Testis (tissue), 2 donors: Measurements from ENCODE around the gene CHRDL1.

Experiments used
- POLR2A ChIP-seq: fragments of 450-650 bp; IDR thresholded peaks from one replicate; pipeline ENCODE4 v1.6.1; 2017; ENCODE audit warnings: antibody characterized with exemption, mild to moderate bottlenecking, moderate library complexity
- TF ChIP-seq, protein P1 (sequence below), 3 experiments: fragments of 450-650 bp in 2 of 3; fragments of 200-600 bp in 1 of 3; sonication (generic) in 1 of 3; IDR thresholded peaks; one replicate each; pipeline ENCODE4 v1.5.1; 2016 to 2019; ENCODE audit warnings: antibody characterized with exemption in 3 of 3, mild to moderate bottlenecking in 2 of 3, moderate library complexity in 1 of 3

DNA sequence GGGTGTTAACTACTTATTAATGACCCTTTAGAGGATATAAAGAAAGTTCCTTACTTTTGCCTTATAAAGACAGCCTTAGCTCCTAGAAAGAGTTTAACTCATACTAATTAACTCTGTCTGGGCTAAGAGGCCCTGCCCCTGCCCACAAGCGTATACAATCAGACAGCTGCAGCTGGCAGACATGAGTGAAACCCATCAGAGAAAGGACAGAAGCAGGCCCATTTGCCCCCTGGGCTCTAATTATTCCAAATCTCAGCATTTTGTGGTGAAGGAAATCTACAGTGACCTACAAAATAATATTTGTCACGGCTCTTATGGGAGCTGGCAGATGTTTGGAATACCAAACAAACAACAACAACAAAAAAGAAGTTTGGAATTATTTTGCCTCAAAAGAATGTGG lies 71.8 kb downstream of the CHRDL1 start:
- TF ChIP-seq, protein P1, sequence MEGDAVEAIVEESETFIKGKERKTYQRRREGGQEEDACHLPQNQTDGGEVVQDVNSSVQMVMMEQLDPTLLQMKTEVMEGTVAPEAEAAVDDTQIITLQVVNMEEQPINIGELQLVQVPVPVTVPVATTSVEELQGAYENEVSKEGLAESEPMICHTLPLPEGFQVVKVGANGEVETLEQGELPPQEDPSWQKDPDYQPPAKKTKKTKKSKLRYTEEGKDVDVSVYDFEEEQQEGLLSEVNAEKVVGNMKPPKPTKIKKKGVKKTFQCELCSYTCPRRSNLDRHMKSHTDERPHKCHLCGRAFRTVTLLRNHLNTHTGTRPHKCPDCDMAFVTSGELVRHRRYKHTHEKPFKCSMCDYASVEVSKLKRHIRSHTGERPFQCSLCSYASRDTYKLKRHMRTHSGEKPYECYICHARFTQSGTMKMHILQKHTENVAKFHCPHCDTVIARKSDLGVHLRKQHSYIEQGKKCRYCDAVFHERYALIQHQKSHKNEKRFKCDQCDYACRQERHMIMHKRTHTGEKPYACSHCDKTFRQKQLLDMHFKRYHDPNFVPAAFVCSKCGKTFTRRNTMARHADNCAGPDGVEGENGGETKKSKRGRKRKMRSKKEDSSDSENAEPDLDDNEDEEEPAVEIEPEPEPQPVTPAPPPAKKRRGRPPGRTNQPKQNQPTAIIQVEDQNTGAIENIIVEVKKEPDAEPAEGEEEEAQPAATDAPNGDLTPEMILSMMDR (IDR thresholded peaks at IDR 0.05), result no peak
- TF ChIP-seq POLR2A, result no peak
